ENCODE measurements around the gene DHRS9. TPM values are rescaled to one million over a fixed set of nuclear protein-coding genes. Genes with fewer than 3 reads are reported as not detected.
A peak's percentile ranks its signal among the peaks of the same experiment; 100 is the strongest.

DHRS9 gene
- total and polyA plus RNA-seq, 4 donors: 0.52 to 3.1 (median 1.4) TPM

DNA sequence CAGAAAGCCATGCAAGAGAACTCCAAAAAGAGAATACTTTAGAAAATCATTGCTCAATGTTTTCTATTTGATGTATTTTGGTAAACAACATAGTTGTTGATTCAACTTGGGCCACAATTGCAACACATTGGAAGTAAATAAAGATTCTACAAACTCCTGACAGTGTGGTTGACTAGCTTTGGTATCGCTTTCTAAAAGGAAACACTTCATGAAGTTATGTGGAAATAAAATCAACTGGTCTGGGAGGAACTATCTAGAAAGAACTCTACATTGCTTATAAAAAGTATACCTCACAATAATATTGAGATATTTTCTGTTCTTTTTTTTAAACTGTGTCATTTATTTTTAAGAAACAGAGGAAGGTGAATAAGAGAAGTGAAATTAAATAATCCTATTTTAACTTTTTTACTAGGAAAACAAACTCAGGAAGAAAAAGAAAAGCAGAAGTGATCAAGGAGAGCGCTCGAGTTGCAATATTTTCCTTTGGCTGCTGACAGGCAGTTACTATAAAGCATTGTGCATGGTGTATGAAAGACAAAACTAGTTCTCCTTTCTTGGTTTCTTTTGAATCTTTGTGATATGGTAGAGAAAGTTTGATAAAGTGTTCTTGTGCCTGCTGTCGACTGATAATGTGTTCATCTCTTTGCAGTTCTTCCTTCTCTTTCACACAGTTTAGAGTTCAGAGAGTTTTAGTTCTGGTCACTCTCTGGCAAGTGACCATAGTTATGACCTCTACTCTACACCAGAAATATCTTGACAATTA lies 3.0 kb downstream of the DHRS9 start:
- peaks cover 2% of the 10 kb centered on the region for H3K9me3 ChIP-seq (ENCODE audit: control insufficient read depth, low read length)
- 54 to 56% methylated on average over 4 of the region's 4 CpGs for WGBS, 2 donors
- no peak overlapping the region for H3K27ac ChIP-seq (ENCODE audit: low read depth in 1 of 2, low read length in 2 of 2)
- no peak for ATAC-seq (ENCODE audit: low FRiP score)
- intact Hi-C loops (cut with DNase I): no loop called here
- no peaks in the 10 kb centered on the region for H3K4me1 ChIP-seq (ENCODE audit: control insufficient read depth in 1 of 2, insufficient read depth in 2 of 2, low read length in 2 of 2)
- DNase-seq: no peak
- no peak overlapping the region for H3K4me3 ChIP-seq (ENCODE audit: low read length in 2 of 2)
- H3K27me3 ChIP-seq (ENCODE audit: control insufficient read depth in 1 of 2, insufficient read depth in 2 of 2, low read length in 1 of 2): peaks cover 0 to 1% of the 10 kb centered on the region in 2 donors
- no peaks in the 10 kb centered on the region for H3K36me3 ChIP-seq (ENCODE audit: control insufficient read depth in 1 of 2, insufficient read depth in 2 of 2, low read length in 1 of 2)

DNA sequence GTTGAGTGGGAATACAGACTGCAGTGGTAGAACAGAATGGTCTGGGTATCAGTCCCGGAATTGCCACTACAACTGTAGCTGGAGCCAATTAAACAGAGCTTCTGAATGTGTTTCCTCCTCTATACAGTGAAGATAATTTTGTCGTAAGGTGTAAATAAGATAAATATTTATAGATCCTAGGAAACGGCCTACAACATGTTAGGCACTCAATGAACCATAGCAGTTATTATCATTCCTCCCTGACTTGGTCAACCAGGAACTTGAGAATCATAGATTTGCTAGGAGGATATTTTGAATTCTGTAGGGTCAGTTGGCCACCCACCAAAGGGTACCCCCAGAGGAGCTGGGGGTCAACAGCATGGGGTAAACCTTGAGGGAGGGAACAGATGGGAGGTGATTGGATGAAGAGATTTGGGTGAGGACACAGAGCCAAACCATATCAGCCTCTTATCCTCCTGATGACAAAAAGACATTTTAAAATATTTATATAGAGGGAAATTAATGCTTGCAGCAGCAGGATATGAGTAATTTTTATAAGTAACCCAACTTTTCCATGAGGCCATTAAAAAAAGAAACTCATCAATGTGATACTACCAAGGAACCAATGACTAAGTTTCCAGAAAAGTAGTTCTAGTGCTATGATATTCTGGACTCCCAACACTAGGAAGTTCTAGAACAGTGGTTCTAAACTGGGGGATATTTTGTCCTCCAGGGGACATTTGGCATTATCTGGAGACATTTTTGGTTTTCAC lies 4.0 kb downstream of the DHRS9 start:
- DNase-seq (no peak), ATAC-seq (ENCODE audit: low FRiP score) (no peak)
- no peak overlapping the region for H3K4me3 ChIP-seq (ENCODE audit: low read length in 2 of 2)
- 57 to 84% methylated on average over 3 of the region's 3 CpGs for WGBS, 2 donors
- H3K36me3 ChIP-seq (ENCODE audit: control insufficient read depth in 1 of 2, insufficient read depth in 2 of 2, low read length in 1 of 2): no peaks in the 10 kb centered on the region
- intact Hi-C loops (cut with DNase I): no loop called here
- peaks cover 0 to 1% of the 10 kb centered on the region in 2 donors for H3K27me3 ChIP-seq (ENCODE audit: control insufficient read depth in 1 of 2, insufficient read depth in 2 of 2, low read length in 1 of 2)
- peaks cover 2% of the 10 kb centered on the region for H3K9me3 ChIP-seq (ENCODE audit: control insufficient read depth, low read length)
- no peaks in the 10 kb centered on the region for H3K4me1 ChIP-seq (ENCODE audit: control insufficient read depth in 1 of 2, insufficient read depth in 2 of 2, low read length in 2 of 2)
- no peak overlapping the region for H3K27ac ChIP-seq (ENCODE audit: low read depth in 1 of 2, low read length in 2 of 2)

DNA sequence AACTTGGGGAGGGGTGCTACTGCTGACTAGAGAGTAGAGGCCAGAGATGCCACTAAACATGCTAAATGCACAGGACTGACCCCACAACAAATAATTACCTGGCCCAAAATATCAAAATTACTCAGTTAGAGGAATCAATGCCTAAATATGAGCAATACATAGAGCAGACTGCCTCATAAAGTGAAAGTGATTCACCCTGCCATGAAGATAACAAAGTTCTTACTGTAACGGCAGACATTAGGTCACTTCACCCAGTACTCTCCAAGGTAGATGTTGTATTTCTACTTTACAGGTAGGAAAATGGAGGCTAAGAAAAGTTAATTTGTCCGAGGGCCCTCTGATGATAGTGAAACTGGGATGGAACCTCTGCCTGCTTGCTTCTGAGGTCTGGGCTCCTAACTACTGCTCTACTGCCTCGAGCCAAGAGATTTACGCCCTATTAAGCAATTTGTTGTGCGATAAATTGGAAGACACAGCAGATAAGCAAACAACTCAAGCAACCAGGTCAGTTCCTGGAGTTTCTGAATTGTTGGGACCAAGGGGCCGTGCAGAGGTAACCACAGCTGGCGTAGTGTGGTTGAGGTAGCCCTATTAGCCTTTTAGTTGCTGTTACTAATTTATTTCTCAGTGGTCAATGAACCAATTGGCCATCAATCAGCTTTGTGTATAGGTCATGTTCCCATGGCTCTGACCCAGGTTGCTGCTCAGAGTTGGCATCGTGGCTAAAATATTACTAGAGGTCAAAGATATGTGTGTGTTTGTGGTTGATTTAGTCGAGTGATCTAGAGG lies 4.8 kb downstream of the DHRS9 start:
- H3K27me3 ChIP-seq (ENCODE audit: control insufficient read depth in 1 of 2, insufficient read depth in 2 of 2, low read length in 1 of 2): peaks cover 0 to 1% of the 10 kb centered on the region in 2 donors
- ATAC-seq (ENCODE audit: low FRiP score) (no peak), DNase-seq (no peak)
- no peaks in the 10 kb centered on the region for H3K4me1 ChIP-seq (ENCODE audit: control insufficient read depth in 1 of 2, insufficient read depth in 2 of 2, low read length in 2 of 2)
- no peak overlapping the region for H3K27ac ChIP-seq (ENCODE audit: low read depth in 1 of 2, low read length in 2 of 2)
- H3K36me3 ChIP-seq (ENCODE audit: control insufficient read depth in 1 of 2, insufficient read depth in 2 of 2, low read length in 1 of 2): no peaks in the 10 kb centered on the region
- H3K4me3 ChIP-seq (ENCODE audit: low read length in 2 of 2): no peak overlapping the region
- intact Hi-C loops (cut with DNase I): no loop called here
- 71 to 78% methylated on average over 9 of the region's 9 CpGs for WGBS, 2 donors
- H3K9me3 ChIP-seq (ENCODE audit: control insufficient read depth, low read length): no peaks in the 10 kb centered on the region

DNA sequence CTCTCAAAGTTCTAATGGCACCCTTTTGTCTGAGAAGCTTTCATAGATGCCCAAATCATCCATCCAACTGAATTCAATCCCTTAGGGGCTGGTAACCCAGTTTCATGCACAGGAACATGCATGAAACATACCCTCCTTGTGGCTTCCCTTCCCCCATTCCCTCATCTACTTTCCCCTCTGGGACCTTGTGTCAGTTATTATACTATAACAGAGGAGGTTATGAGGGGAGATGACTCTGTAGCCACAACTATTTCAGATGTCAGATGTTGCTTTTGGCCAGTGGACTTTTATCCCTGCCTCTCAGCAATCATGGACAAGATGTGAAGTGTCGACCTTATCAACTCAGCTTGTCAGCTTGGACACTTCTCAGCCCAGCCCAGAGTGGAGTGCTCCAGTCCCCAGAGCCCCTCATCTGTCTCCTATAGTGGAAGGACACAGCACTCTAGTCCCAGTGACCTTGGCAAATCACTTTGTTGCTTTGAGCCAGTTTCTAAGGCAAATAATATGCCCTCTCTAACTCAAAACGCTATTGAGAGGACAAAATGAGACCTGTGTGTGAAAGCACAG lies 8.4 kb downstream of the DHRS9 start:
- 20 to 28% methylated on average over 2 of the region's 2 CpGs for WGBS, 2 donors
- no peak for ATAC-seq (ENCODE audit: low FRiP score)
- Histone ChIP-seq H3K4me3 (ENCODE audit: low read length in 2 of 2) (no peak overlapping the region), H3K36me3 (ENCODE audit: control insufficient read depth in 1 of 2, insufficient read depth in 2 of 2, low read length in 1 of 2) (no peaks in the 10 kb centered on the region), H3K27me3 (ENCODE audit: control insufficient read depth in 1 of 2, insufficient read depth in 2 of 2, low read length in 1 of 2) (peaks cover 0 to 1% of the 10 kb centered on the region in 2 donors), H3K27ac (ENCODE audit: low read depth in 1 of 2, low read length in 2 of 2) (no peak overlapping the region), H3K9me3 (ENCODE audit: control insufficient read depth, low read length) (no peaks in the 10 kb centered on the region), H3K4me1 (ENCODE audit: control insufficient read depth in 1 of 2, insufficient read depth in 2 of 2, low read length in 2 of 2) (no peaks in the 10 kb centered on the region)
- intact Hi-C loops (cut with DNase I): no loop called here
- DNase-seq: no peak

DNA sequence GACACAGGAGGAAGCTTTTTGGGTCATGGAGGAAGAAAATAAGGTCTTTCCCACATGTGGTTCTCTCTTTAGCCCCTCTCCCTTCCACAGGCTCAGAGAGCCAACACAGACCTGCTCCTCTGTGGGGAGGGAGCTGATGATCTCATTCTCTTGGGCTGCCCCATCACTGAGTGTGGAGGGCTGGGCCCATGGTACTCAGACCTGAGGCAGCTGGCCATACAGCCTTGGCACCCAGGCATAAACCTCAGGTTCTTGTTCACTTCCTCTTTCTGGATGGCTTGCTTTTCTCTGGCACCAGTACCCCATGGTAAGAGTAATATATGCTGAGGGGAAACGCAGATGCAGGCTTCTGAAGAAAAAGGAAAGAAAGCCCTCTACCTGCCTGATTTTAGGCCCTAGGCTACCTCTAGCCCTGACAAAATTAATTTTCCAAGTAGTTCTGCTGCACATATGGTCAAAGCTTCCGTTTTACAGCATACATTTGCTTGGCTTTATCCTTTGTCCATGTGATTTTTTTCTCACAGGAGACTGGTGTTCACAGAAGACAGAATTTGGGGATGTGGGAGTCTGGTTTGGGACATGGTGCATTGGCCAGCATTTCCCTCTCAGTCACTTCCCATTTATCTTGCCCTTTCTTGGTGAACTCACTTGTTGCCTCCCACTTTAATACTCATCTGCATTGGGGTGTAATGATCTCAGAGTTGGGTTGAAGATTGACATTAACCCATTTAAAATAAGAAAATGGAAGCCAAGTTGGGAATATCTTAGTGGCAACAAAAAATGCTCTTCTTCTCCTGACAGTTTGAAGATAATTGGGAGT lies 11.1 kb downstream of the DHRS9 start:
- ATAC-seq (ENCODE audit: low FRiP score) (no peak), DNase-seq (peak in 1 of 2 donors; percentile 51)
- H3K4me1 ChIP-seq (ENCODE audit: control insufficient read depth in 1 of 2, insufficient read depth in 2 of 2, low read length in 2 of 2): no peaks in the 10 kb centered on the region
- H3K9me3 ChIP-seq (ENCODE audit: control insufficient read depth, low read length): no peaks in the 10 kb centered on the region
- H3K27me3 ChIP-seq (ENCODE audit: control insufficient read depth in 1 of 2, insufficient read depth in 2 of 2, low read length in 1 of 2): peaks cover 0 to 1% of the 10 kb centered on the region in 2 donors
- H3K27ac ChIP-seq (ENCODE audit: low read depth in 1 of 2, low read length in 2 of 2): no peak overlapping the region
- H3K4me3 ChIP-seq (ENCODE audit: low read length in 2 of 2): no peak overlapping the region
- WGBS, 2 donors: 79 to 86% methylated on average over 2 of the region's 2 CpGs
- H3K36me3 ChIP-seq (ENCODE audit: control insufficient read depth in 1 of 2, insufficient read depth in 2 of 2, low read length in 1 of 2): no peaks in the 10 kb centered on the region
- intact Hi-C loops (cut with DNase I): no loop called here

DNA sequence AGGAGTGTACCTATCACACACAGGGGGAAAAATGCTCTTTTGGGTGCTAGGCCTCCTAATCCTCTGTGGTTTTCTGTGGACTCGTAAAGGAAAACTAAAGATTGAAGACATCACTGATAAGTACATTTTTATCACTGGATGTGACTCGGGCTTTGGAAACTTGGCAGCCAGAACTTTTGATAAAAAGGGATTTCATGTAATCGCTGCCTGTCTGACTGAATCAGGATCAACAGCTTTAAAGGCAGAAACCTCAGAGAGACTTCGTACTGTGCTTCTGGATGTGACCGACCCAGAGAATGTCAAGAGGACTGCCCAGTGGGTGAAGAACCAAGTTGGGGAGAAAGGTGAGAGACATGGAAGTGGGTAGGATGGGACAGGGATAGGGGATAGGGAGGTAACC lies 12.2 kb downstream of the DHRS9 start:
- no peak overlapping the region for H3K27ac ChIP-seq (ENCODE audit: low read depth in 1 of 2, low read length in 2 of 2)

DNA sequence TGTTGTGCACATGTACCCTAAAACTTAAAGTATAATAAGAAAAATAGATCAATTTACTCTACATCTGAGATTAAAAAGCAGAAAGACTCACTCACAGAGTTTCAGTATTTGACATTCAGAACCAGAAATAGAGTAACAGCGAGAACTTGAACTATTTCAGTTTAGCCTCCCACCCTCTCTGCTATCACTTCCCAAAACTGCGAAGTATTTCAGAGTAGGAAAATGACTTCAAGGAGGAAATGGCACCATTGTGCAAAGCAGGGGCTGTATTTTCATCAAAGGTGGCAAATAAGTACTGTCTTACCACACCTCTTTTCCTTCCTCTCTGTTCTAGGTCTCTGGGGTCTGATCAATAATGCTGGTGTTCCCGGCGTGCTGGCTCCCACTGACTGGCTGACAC lies 13.6 kb downstream of the DHRS9 start:
- 50 to 61% methylated on average over 4 of the region's 4 CpGs for WGBS, 2 donors
- H3K4me3 ChIP-seq (ENCODE audit: low read length in 2 of 2): no peak overlapping the region
- H3K27me3 ChIP-seq (ENCODE audit: control insufficient read depth in 1 of 2, insufficient read depth in 2 of 2, low read length in 1 of 2): peaks cover 0 to 3% of the 10 kb centered on the region in 2 donors
- H3K4me1 ChIP-seq (ENCODE audit: control insufficient read depth in 1 of 2, insufficient read depth in 2 of 2, low read length in 2 of 2): no peaks in the 10 kb centered on the region
- intact Hi-C loops (cut with DNase I): no loop called here
- no peaks in the 10 kb centered on the region for H3K9me3 ChIP-seq (ENCODE audit: control insufficient read depth, low read length)
- no peak for ATAC-seq (ENCODE audit: low FRiP score)
- no peak overlapping the region for H3K27ac ChIP-seq (ENCODE audit: low read depth in 1 of 2, low read length in 2 of 2)
- H3K36me3 ChIP-seq (ENCODE audit: control insufficient read depth in 1 of 2, insufficient read depth in 2 of 2, low read length in 1 of 2): no peaks in the 10 kb centered on the region
- no peak for DNase-seq

More for the DNA sequence above, 12.2 kb downstream of the DHRS9 start:
- DNase-seq (no peak), ATAC-seq (ENCODE audit: low FRiP score) (no peak)
- Histone ChIP-seq H3K4me3 (ENCODE audit: low read length in 2 of 2) (no peak overlapping the region), H3K36me3 (ENCODE audit: control insufficient read depth in 1 of 2, insufficient read depth in 2 of 2, low read length in 1 of 2) (no peaks in the 10 kb centered on the region), H3K27me3 (ENCODE audit: control insufficient read depth in 1 of 2, insufficient read depth in 2 of 2, low read length in 1 of 2) (peaks cover 0 to 1% of the 10 kb centered on the region in 2 donors), H3K9me3 (ENCODE audit: control insufficient read depth, low read length) (no peaks in the 10 kb centered on the region), H3K4me1 (ENCODE audit: control insufficient read depth in 1 of 2, insufficient read depth in 2 of 2, low read length in 2 of 2) (no peaks in the 10 kb centered on the region)
- intact Hi-C loops (cut with DNase I): no loop called here
- WGBS, 2 donors: 54 to 57% methylated on average over 5 of the region's 5 CpGs

All from aorta (tissue), 5 donors.